Stimulated activated memory B cell treated with anti-CD40 and anti-IgM and Interleukin-4, amounts not matched to agents 10 μg/mL and 1 μg/mL and 100 μg/mL, for 72 hours (primary cell): ENCODE results near the gene MAP1LC3B.

Experiments used
- ATAC-seq: fragments of 150-1000 bp; cut with Tn5 transposase; 2 replicates; pipeline ENCODE4 v1.10.0; 2021
- H3K27ac Mint-ChIP-seq: one replicate; pipeline ENCODE4 v1.8.0; 2022; ENCODE audit warnings: mild to moderate bottlenecking, mixed read lengths
- H3K27me3 Mint-ChIP-seq: one replicate; pipeline ENCODE4 v1.8.0; 2022; ENCODE audit warnings: mixed read lengths
- H3K36me3 Mint-ChIP-seq: one replicate; pipeline ENCODE4 v1.8.0; 2022; ENCODE audit warnings: mixed read lengths
- H3K4me1 Mint-ChIP-seq: one replicate; pipeline ENCODE4 v1.8.0; 2022; ENCODE audit warnings: mixed read lengths
- H3K4me3 Mint-ChIP-seq: one replicate; pipeline ENCODE4 v1.8.0; 2022; ENCODE audit warnings: mild to moderate bottlenecking, moderate library complexity, mixed read lengths
- H3K9me3 Mint-ChIP-seq: one replicate; pipeline ENCODE4 v1.8.0; 2022; ENCODE audit warnings: mixed read lengths

The MAP1LC3B gene

DNA sequence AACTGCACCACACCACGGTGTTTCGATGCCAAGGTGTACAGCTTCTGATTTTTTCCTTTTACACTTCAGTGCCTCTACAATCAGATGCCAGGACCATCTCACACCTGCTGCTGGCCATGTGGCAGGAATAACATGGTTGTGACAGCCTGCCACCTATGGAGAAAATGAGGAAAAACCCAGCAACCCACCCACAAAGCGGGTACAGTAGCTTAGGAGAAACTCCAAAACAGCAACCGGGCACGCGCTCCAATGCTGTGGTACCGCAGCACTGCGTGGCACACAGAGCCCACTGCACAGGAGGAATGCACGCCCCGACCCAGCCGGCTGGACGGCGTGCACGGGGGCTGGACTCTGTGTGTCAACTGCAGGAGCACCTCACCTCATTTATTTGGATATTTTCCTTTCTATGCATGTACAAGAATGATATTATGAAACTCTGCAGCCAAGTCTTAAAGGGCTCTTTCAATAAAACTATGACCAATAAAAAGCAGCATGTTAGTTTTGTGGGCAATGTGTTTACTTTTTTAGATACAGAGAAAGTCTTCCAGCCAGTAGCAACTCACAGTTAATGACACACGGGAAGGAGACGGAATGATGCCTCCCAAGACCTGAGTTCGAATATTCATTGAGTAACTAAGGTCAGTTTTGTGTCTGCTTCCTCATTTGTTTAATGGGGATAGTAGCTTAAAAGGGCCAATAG is 45.9 kb downstream of the MAP1LC3B start:
- Mint-ChIP-seq H3K27me3 (no peaks in the 10 kb centered on the region), H3K36me3 (peaks cover 12% of the 10 kb centered on the region), H3K9me3 (no peaks in the 10 kb centered on the region), H3K4me1 (peaks cover 6% of the 10 kb centered on the region), H3K27ac (no peak overlapping the region), H3K4me3 (no peak overlapping the region)
- no peak for ATAC-seq

DNA sequence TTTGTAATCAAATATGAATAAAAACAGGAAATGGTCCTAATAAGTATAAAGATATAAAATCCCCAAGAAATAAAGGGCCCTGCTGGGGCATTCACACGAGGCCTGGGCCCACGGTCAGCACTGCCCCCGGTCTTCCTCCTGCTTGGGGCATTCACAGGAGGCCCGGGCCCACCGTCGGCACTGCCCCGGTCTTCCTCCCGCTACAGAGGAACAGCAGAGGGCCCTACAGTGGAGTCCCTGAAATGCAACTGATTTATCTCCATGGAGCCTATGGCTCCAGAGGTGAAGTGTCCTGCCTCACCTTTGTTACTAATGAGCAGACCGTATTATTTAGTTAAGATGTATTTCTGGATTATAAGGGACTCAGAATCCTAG is 46.5 kb downstream of the MAP1LC3B start:
- H3K4me3 Mint-ChIP-seq = no peak overlapping the region

DNA sequence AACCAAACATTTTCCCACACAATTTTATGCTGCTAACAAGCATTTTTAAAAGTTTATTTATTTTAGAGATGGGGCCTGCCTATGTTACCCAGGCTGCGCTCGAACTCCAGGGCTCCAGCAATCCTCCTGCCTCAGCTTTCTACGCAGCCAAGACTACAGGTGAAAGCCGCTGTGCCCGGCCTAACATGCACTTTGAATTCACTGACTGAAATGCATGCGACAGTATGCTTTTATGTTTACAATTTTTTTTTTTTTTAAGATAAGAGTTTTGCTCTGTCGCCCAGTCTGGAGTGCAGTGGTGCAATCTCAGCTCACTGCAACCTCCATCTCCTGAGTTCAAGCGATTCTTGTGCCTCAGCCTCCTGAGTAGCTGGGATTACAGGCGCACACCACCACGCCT is 47.8 kb downstream of the MAP1LC3B start:
- peaks cover 17% of the 10 kb centered on the region for H3K36me3 Mint-ChIP-seq
- ATAC-seq = no peak
- H3K27me3 Mint-ChIP-seq = no peaks in the 10 kb centered on the region
- H3K4me1 Mint-ChIP-seq = peaks cover 6% of the 10 kb centered on the region
- no peak overlapping the region for H3K27ac Mint-ChIP-seq
- H3K9me3 Mint-ChIP-seq = no peaks in the 10 kb centered on the region
- no peak overlapping the region for H3K4me3 Mint-ChIP-seq

More for the DNA sequence above, 46.5 kb downstream of the MAP1LC3B start:
- Mint-ChIP-seq H3K27ac (no peak overlapping the region), H3K4me1 (peaks cover 6% of the 10 kb centered on the region), H3K36me3 (peaks cover 12% of the 10 kb centered on the region), H3K27me3 (no peaks in the 10 kb centered on the region), H3K9me3 (no peaks in the 10 kb centered on the region)
- ATAC-seq = no peak

DNA sequence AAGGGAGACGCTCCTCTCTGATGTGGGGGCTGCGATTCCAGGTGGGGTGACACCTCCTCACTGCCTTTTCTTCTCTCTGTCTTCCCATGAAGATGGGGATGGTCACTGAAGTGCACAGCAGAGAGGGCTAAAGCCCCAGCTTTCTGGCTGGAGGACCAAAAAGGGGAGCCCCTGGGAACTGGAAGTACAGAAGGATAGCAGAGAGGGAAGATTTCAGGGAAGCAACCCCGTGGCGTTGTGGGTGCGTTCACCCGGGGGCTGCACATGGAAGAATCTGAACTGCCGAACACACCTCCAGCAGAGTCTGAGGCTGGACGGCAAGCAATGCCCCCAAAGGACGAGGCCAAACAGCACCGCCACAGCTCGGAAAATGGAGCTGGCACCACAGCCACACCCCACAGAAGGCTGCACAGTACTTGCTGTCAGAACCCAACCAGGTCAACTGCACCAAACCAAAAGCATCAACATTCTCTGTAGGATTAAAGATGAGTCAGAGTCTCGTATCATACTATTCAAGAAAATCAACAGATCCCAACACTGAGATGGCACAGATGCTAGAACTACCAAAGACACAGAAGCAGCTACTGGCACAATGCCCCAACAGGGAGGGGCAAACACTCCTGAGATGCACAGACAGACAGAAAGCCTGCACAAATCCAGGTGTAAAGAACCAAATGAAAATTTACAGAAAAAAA is 49.9 kb downstream of the MAP1LC3B start:
- no peaks in the 10 kb centered on the region for H3K9me3 Mint-ChIP-seq
- H3K27ac Mint-ChIP-seq = no peak overlapping the region
- H3K4me3 Mint-ChIP-seq = no peak overlapping the region
- no peaks in the 10 kb centered on the region for H3K4me1 Mint-ChIP-seq
- no peak for ATAC-seq
- no peaks in the 10 kb centered on the region for H3K27me3 Mint-ChIP-seq
- H3K36me3 Mint-ChIP-seq = peaks cover 23% of the 10 kb centered on the region

DNA sequence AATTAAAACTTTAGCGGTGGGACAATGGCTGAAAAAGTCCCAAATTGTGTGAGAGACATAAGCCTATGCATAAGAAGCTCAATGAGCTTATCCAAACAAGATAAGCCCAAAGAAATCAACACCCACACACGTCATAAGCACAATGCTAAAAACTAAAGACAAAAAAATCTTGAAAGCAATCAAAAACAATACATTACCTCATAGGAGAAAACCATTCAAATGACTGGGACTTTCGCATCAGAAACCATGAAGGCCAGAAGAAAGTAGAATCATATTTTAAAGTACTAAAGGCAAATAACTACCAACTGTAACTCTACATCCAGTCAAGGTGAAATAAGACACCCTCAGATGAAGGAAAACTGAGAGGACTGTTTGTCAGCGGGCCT is 50.4 kb downstream of the MAP1LC3B start:
- Mint-ChIP-seq H3K36me3 (peaks cover 23% of the 10 kb centered on the region), H3K9me3 (no peaks in the 10 kb centered on the region), H3K4me1 (no peaks in the 10 kb centered on the region), H3K27me3 (no peaks in the 10 kb centered on the region), H3K27ac (no peak overlapping the region), H3K4me3 (no peak overlapping the region)
- ATAC-seq = no peak

DNA sequence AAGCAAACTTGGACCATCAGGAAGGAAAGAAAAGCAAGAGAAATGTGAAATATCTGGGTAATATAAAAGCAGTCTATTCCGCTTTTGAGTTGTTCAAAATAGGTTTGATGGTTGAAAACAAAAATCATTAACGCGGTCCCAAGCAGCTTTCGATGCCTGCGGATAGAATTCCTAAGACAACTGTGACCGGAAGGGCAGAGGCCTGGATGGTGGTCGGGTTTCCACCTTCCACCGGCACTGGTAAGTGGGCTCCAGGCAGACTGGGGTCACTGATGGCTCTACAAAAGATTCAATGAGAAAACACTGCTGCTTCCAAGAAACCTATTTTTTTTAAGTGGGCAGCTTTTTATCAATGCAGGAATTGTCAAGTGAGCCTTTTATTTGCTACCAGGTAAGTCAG is 50.9 kb downstream of the MAP1LC3B start:
- no peaks in the 10 kb centered on the region for H3K4me1 Mint-ChIP-seq
- no peak overlapping the region for H3K4me3 Mint-ChIP-seq
- H3K9me3 Mint-ChIP-seq = no peaks in the 10 kb centered on the region
- H3K27ac Mint-ChIP-seq = no peak overlapping the region
- ATAC-seq = no peak
- H3K36me3 Mint-ChIP-seq = peaks cover 23% of the 10 kb centered on the region
- H3K27me3 Mint-ChIP-seq = no peaks in the 10 kb centered on the region

DNA sequence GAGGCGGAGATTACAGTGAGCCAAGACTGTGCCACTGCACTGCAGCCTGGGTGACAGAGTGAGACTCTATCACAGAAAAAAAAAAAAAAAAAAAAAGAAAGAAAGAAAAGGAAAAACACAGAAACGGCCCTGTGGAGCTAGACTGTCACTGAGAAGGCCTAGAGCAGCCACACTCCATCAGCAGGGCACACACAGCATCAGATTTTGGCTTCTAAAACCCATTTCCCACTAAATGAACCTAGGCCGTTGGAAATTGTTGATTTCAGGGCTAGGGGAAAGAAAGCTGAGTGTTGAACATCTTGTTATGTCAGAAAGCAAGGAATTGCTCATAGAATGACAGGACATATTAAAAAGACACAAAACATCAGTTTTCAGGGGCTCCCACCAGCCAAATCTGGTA is 51.8 kb downstream of the MAP1LC3B start:
- no peak for ATAC-seq
- Mint-ChIP-seq H3K36me3 (peaks cover 29% of the 10 kb centered on the region), H3K27me3 (no peaks in the 10 kb centered on the region), H3K4me3 (no peak overlapping the region), H3K27ac (no peak overlapping the region), H3K9me3 (no peaks in the 10 kb centered on the region), H3K4me1 (no peaks in the 10 kb centered on the region)

DNA sequence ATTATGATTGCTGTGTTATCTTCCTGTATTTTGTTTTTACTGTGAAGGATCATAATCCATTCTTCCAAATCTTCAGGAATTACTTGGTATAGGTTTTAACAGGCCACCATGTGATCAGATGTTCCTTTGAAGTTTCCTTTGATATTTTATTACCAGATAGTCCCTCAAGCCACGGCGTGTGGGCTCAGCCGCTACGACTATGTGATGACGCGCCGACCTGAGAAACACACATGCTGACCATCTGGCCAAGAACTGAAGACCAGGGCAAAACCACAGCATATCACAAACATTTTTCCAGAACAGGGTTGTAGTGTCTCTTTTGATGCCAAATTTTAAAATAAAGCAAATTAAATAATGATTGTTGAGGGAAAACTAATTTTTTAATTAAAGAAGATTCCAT is 53.4 kb downstream of the MAP1LC3B start:
- Mint-ChIP-seq H3K4me1 (no peaks in the 10 kb centered on the region), H3K36me3 (peaks cover 29% of the 10 kb centered on the region), H3K27ac (no peak overlapping the region), H3K4me3 (no peak overlapping the region), H3K9me3 (no peaks in the 10 kb centered on the region), H3K27me3 (no peaks in the 10 kb centered on the region)
- ATAC-seq = no peak

DNA sequence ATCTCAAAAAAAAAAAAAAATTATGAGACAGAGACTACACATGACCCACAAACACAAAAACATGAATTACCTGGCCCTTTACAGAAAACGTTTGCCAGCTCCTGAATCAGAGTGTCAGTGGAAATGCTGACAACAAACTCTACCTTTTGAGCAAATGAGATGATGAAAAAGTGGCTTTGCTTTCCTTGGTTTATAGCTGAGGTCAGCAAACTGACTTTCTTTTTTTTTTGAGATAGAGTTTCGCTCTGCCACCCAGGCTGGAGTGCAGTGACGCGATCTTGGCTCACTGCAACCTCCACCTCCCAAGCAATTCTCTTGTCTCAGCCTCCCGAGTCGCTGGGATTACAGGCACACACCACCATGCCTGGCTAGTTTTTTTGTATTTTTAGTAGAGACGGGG is 54.3 kb downstream of the MAP1LC3B start:
- H3K9me3 Mint-ChIP-seq = no peaks in the 10 kb centered on the region
- H3K4me1 Mint-ChIP-seq = no peaks in the 10 kb centered on the region
- no peak for ATAC-seq
- peaks cover 29% of the 10 kb centered on the region for H3K36me3 Mint-ChIP-seq
- H3K4me3 Mint-ChIP-seq = no peak overlapping the region
- H3K27me3 Mint-ChIP-seq = peaks cover 4% of the 10 kb centered on the region
- no peak overlapping the region for H3K27ac Mint-ChIP-seq

DNA sequence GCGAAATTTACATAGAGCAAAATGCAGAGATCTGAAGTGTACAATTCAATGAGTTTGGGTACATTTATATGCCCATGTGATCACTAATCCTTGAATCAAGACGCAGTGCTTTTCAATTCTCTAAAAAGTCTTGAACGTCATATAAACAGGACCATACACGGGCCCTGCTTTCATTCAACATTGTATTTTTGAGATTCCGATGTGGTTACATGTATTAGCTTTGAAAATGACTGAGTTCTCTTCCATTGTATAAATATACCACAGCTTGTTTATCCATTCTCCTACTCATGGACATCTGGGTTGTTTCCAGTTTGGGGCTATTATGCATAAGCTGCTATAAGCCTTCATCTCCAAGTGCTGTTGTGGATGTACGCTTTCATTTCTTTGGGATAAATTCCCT is 55.2 kb downstream of the MAP1LC3B start:
- H3K36me3 Mint-ChIP-seq = peaks cover 31% of the 10 kb centered on the region
- H3K27me3 Mint-ChIP-seq = peaks cover 12% of the 10 kb centered on the region
- no peak overlapping the region for H3K4me3 Mint-ChIP-seq
- no peaks in the 10 kb centered on the region for H3K4me1 Mint-ChIP-seq
- no peak for ATAC-seq
- H3K9me3 Mint-ChIP-seq = no peaks in the 10 kb centered on the region
- H3K27ac Mint-ChIP-seq = no peak overlapping the region

DNA sequence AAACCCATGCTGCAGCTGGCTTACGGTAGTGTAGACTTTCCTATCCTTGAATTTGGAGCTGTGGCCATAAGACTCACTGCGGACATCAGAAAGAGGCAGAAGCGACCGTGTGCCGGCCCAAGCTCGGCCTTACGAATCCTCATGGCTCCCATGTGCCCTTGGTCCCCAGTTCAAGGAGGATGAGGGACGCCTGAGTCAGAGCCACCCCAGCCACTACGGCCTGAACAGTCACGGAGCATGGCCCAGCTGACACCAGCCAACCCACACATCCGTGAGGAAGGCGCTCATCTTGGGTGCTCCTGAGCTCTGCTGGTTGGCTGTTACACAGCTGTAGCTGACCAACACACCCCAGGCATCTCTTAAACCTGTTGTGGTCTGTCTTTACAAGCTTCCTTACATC is 56.7 kb downstream of the MAP1LC3B start:
- no peak overlapping the region for H3K27ac Mint-ChIP-seq
- no peak overlapping the region for H3K4me3 Mint-ChIP-seq
- no peak for ATAC-seq
- peaks cover 2% of the 10 kb centered on the region for H3K4me1 Mint-ChIP-seq
- peaks cover 27% of the 10 kb centered on the region for H3K27me3 Mint-ChIP-seq
- no peaks in the 10 kb centered on the region for H3K9me3 Mint-ChIP-seq
- H3K36me3 Mint-ChIP-seq = peaks cover 35% of the 10 kb centered on the region

DNA sequence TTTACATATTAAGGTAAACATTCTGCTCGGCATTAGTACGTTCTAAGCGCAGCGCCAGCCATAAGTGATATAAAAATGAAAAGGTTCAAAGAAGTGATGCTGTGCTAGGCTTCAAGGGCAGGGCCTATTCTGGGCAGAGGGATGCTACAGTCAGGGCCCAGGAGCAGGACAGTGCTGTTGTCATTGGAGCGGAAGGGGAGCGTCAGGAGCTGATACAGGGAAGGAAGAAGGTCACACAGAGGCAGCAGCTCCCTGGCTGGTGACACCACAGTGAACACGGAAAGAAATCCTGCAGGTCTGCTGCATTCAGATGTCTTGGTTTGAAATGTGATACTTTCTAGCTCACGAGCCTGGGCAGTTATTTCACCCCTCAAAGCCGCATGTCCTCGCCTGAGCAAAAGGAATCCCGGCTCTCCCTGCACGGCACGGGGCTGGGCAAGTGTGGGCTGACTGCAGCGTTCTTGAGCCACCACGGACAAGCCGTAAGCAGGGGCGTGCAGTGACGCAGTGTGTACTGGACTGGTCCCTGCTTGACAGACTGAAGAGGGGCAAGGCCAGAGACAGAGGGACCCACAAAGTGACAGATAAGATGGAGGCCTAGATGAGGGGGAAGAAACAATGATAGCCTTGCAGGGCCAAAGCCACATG is 59.6 kb downstream of the MAP1LC3B start:
- ATAC-seq = no peak
- peaks cover 24% of the 10 kb centered on the region for H3K36me3 Mint-ChIP-seq
- H3K27ac Mint-ChIP-seq = no peak overlapping the region
- H3K4me1 Mint-ChIP-seq = peaks cover 6% of the 10 kb centered on the region
- no peak overlapping the region for H3K4me3 Mint-ChIP-seq
- H3K27me3 Mint-ChIP-seq = peaks cover 32% of the 10 kb centered on the region
- H3K9me3 Mint-ChIP-seq = no peaks in the 10 kb centered on the region

DNA sequence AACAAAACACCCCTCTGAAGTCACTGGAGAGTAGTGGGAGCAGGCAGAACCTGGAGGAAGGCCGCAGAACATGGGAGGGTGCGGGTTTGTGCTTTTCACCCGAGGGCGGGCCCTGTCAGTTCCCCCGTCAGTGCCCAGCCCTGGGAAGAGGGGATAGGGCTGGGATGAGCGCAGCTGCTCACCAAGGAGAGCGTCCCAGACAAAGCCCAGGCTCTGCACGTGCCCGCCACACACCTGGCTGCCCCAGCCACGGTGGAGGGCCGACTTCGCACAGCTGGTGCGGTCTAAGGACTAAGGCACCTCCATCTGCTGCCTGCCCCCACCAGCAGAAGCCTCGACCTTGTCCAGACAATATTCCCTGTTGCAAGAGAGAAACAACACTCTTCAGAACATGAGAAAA is 61.2 kb downstream of the MAP1LC3B start:
- Mint-ChIP-seq H3K4me1 (peaks cover 15% of the 10 kb centered on the region), H3K4me3 (no peak overlapping the region), H3K9me3 (no peaks in the 10 kb centered on the region), H3K27me3 (peaks cover 32% of the 10 kb centered on the region), H3K36me3 (peaks cover 22% of the 10 kb centered on the region), H3K27ac (no peak overlapping the region)
- ATAC-seq = no peak
